ENCODE results near the gene KCNIP4. TPM values are rescaled to one million over a fixed set of nuclear protein-coding genes. Genes with fewer than 3 reads are reported as not detected.
"Not testable (repeated sequence)": the region's sequence is repeated elsewhere in the genome, so short reads cannot be mapped to it uniquely, and the experiment has no call there.

The KCNIP4 gene
- polyA plus RNA-seq, 1 donor (not counting 4 experiments of a cell fraction or from before 2014, with no cell fraction given): 0.07 TPM

- H3K36me3 ChIP-seq (ENCODE audit: control insufficient read depth in 2 of 2, extremely low read depth in 1 of 2, insufficient read depth in 2 of 2, low read length in 2 of 2): no peaks in the 10 kb centered on the region
- H3K79me2 ChIP-seq (ENCODE audit: control insufficient read depth, insufficient read depth, low read length): no peaks in the 10 kb centered on the region
- no peak overlapping the region for H3K9ac ChIP-seq (ENCODE audit: control insufficient read depth, extremely low read depth, insufficient read depth, low read length)
- no peak overlapping the region for H3K27ac ChIP-seq (ENCODE audit: control insufficient read depth, insufficient read depth, low read length)
- H4K20me1 ChIP-seq (ENCODE audit: control insufficient read depth, extremely low read depth, insufficient read depth, low read length): no peaks in the 10 kb centered on the region
- TF ChIP-seq EZH2 (IDR thresholded peaks at IDR 0.05; ENCODE audit: low read length): no peak
- dilution Hi-C loops (cut with MboI; ENCODE audit: extremely low pct_ligation_motif_present, low sequenced_read_pairs): no loop called here
- H3K9me1 ChIP-seq (ENCODE audit: control insufficient read depth, extremely low read depth, insufficient read depth, low read length): no peaks in the 10 kb centered on the region
- no peaks in the 10 kb centered on the region for H3K4me1 ChIP-seq (ENCODE audit: control insufficient read depth, extremely low read depth, insufficient read depth, low read length)
- H3K4me3 ChIP-seq (ENCODE audit: control insufficient read depth in 2 of 3, extremely low read depth in 1 of 3, insufficient read depth in 2 of 3, low read depth in 1 of 3, low read length in 3 of 3): no peak overlapping the region
- no peak overlapping the region for H2AFZ ChIP-seq (ENCODE audit: control insufficient read depth, low read length)
- FAIRE-seq: no peak
- no peak for DNase-seq (ENCODE audit: low read depth, low spot score)
- no peak overlapping the region for H3K4me2 ChIP-seq (ENCODE audit: control insufficient read depth, extremely low read depth, insufficient read depth, low read depth, low read length)
- no peaks in the 10 kb centered on the region for H3K9me3 ChIP-seq (ENCODE audit: control insufficient read depth, low read depth, low read length)
- H3K27me3 ChIP-seq (ENCODE audit: control insufficient read depth, extremely low read depth, insufficient read depth, low read length): no peaks in the 10 kb centered on the region
Observed at GRCh38 chr4:21366840-21367239, 581.7 kb downstream of the KCNIP4 start.

- no peaks in the 10 kb centered on the region for H3K9me3 ChIP-seq (ENCODE audit: control insufficient read depth, low read depth, low read length)
- no peaks in the 10 kb centered on the region for H4K20me1 ChIP-seq (ENCODE audit: control insufficient read depth, extremely low read depth, insufficient read depth, low read length)
- dilution Hi-C loops (cut with MboI; ENCODE audit: extremely low pct_ligation_motif_present, low sequenced_read_pairs): no loop called here
- H3K4me1 ChIP-seq (ENCODE audit: control insufficient read depth, extremely low read depth, insufficient read depth, low read length): no peaks in the 10 kb centered on the region
- no peak overlapping the region for H3K27ac ChIP-seq (ENCODE audit: control insufficient read depth, insufficient read depth, low read length)
- no peak for FAIRE-seq
- no peak overlapping the region for H3K4me2 ChIP-seq (ENCODE audit: control insufficient read depth, extremely low read depth, insufficient read depth, low read depth, low read length)
- H3K79me2 ChIP-seq (ENCODE audit: control insufficient read depth, insufficient read depth, low read length): no peaks in the 10 kb centered on the region
- H3K9me1 ChIP-seq (ENCODE audit: control insufficient read depth, extremely low read depth, insufficient read depth, low read length): no peaks in the 10 kb centered on the region
- H3K27me3 ChIP-seq (ENCODE audit: control insufficient read depth, extremely low read depth, insufficient read depth, low read length): no peaks in the 10 kb centered on the region
- H3K4me3 ChIP-seq (ENCODE audit: control insufficient read depth in 2 of 3, extremely low read depth in 1 of 3, insufficient read depth in 2 of 3, low read depth in 1 of 3, low read length in 3 of 3): no peak overlapping the region
- no peaks in the 10 kb centered on the region for H3K36me3 ChIP-seq (ENCODE audit: control insufficient read depth in 2 of 2, extremely low read depth in 1 of 2, insufficient read depth in 2 of 2, low read length in 2 of 2)
- H2AFZ ChIP-seq (ENCODE audit: control insufficient read depth, low read length): no peak overlapping the region
- H3K9ac ChIP-seq (ENCODE audit: control insufficient read depth, extremely low read depth, insufficient read depth, low read length): no peak overlapping the region
- TF ChIP-seq, protein P1, sequence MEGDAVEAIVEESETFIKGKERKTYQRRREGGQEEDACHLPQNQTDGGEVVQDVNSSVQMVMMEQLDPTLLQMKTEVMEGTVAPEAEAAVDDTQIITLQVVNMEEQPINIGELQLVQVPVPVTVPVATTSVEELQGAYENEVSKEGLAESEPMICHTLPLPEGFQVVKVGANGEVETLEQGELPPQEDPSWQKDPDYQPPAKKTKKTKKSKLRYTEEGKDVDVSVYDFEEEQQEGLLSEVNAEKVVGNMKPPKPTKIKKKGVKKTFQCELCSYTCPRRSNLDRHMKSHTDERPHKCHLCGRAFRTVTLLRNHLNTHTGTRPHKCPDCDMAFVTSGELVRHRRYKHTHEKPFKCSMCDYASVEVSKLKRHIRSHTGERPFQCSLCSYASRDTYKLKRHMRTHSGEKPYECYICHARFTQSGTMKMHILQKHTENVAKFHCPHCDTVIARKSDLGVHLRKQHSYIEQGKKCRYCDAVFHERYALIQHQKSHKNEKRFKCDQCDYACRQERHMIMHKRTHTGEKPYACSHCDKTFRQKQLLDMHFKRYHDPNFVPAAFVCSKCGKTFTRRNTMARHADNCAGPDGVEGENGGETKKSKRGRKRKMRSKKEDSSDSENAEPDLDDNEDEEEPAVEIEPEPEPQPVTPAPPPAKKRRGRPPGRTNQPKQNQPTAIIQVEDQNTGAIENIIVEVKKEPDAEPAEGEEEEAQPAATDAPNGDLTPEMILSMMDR (optimal IDR thresholded peaks at IDR 0.05 in 1 of 3, IDR thresholded peaks at IDR 0.05 in 1 of 3, conservative IDR thresholded peaks at IDR 0.05 in 1 of 3; ENCODE audit: extremely low read depth in 1 of 3, insufficient read depth in 2 of 3, low read length in 3 of 3): no peak
- TF ChIP-seq EZH2 (IDR thresholded peaks at IDR 0.05; ENCODE audit: low read length): no peak
- DNase-seq (ENCODE audit: low read depth, low spot score): no peak
Observed at GRCh38 chr4:21366312-21366711, 582.3 kb downstream of the KCNIP4 start.

DNA sequence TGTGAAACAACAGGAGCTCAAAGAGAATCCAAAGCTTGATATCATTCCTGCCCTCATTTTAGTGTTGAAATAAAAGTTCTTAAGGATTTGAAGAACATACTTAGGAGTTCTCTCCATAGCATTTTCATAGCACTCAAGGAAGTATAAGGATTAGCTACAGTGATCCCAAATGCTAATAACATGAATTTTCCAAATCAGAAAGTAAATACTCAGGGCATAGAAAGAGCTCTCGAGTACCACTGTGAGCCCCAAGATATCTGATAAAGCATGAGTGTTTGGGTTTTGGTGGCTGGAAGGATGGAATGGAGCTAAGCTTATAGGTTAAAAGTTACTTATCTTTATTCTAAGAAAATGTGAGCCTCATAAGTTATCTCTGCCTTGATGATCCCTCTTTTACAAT is 584.9 kb downstream of the KCNIP4 start:
- Histone ChIP-seq H3K4me3 (ENCODE audit: control insufficient read depth in 2 of 3, extremely low read depth in 1 of 3, insufficient read depth in 2 of 3, low read depth in 1 of 3, low read length in 3 of 3) (no peak overlapping the region), H3K9me3 (ENCODE audit: control insufficient read depth, low read depth, low read length) (no peaks in the 10 kb centered on the region), H3K79me2 (ENCODE audit: control insufficient read depth, insufficient read depth, low read length) (no peaks in the 10 kb centered on the region), H3K9me1 (ENCODE audit: control insufficient read depth, extremely low read depth, insufficient read depth, low read length) (no peaks in the 10 kb centered on the region), H3K27me3 (ENCODE audit: control insufficient read depth, extremely low read depth, insufficient read depth, low read length) (no peaks in the 10 kb centered on the region), H3K4me1 (ENCODE audit: control insufficient read depth, extremely low read depth, insufficient read depth, low read length) (no peaks in the 10 kb centered on the region), H2AFZ (ENCODE audit: control insufficient read depth, low read length) (no peak overlapping the region), H3K9ac (ENCODE audit: control insufficient read depth, extremely low read depth, insufficient read depth, low read length) (no peak overlapping the region), H3K4me2 (ENCODE audit: control insufficient read depth, extremely low read depth, insufficient read depth, low read depth, low read length) (no peak overlapping the region), H3K36me3 (ENCODE audit: control insufficient read depth in 2 of 2, extremely low read depth in 1 of 2, insufficient read depth in 2 of 2, low read length in 2 of 2) (no peaks in the 10 kb centered on the region), H3K27ac (ENCODE audit: control insufficient read depth, insufficient read depth, low read length) (no peak overlapping the region), H4K20me1 (ENCODE audit: control insufficient read depth, extremely low read depth, insufficient read depth, low read length) (no peaks in the 10 kb centered on the region)
- FAIRE-seq (no peak), DNase-seq (ENCODE audit: low read depth, low spot score) (no peak)
- dilution Hi-C loops (cut with MboI; ENCODE audit: extremely low pct_ligation_motif_present, low sequenced_read_pairs): no loop called here
- TF ChIP-seq, protein P1 (optimal IDR thresholded peaks at IDR 0.05 in 1 of 3, IDR thresholded peaks at IDR 0.05 in 1 of 3, conservative IDR thresholded peaks at IDR 0.05 in 1 of 3; ENCODE audit: extremely low read depth in 1 of 3, insufficient read depth in 2 of 3, low read length in 3 of 3): no peak
- no peak for TF ChIP-seq EZH2 (IDR thresholded peaks at IDR 0.05; ENCODE audit: low read length)

DNA sequence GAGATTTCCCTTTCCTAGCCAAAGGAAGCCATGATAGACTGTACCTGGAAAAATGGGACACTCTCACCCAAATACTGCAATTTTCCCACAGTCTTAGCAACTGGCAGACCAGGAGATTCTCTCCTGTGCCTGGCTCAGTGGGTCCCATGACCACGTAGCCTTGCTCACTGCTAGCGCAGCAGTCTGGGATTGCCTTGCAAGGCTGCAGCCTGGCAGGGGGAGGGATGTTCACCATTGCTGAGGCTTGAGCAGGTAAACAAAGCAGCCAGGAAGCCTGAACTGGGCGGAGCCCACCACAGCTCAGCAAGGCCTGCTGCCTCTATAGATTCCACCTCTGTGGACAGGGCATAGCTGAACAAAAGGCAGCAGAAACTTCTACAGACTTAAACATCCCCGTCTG is 596.2 kb downstream of the KCNIP4 start:
- DNase-seq (ENCODE audit: low read depth, low spot score); FAIRE-seq; H3K4me1 ChIP-seq (ENCODE audit: control insufficient read depth, extremely low read depth, insufficient read depth, low read length); H3K4me2 ChIP-seq (ENCODE audit: control insufficient read depth, extremely low read depth, insufficient read depth, low read depth, low read length); dilution Hi-C loops (cut with MboI; ENCODE audit: extremely low pct_ligation_motif_present, low sequenced_read_pairs); H2AFZ ChIP-seq (ENCODE audit: control insufficient read depth, low read length); H3K36me3 ChIP-seq (ENCODE audit: control insufficient read depth in 2 of 2, extremely low read depth in 1 of 2, insufficient read depth in 2 of 2, low read length in 2 of 2); H3K79me2 ChIP-seq (ENCODE audit: control insufficient read depth, insufficient read depth, low read length); H3K9me1 ChIP-seq (ENCODE audit: control insufficient read depth, extremely low read depth, insufficient read depth, low read length); H3K9me3 ChIP-seq (ENCODE audit: control insufficient read depth, low read depth, low read length); H4K20me1 ChIP-seq (ENCODE audit: control insufficient read depth, extremely low read depth, insufficient read depth, low read length); H3K9ac ChIP-seq (ENCODE audit: control insufficient read depth, extremely low read depth, insufficient read depth, low read length); H3K27me3 ChIP-seq (ENCODE audit: control insufficient read depth, extremely low read depth, insufficient read depth, low read length); H3K4me3 ChIP-seq (ENCODE audit: control insufficient read depth in 2 of 3, extremely low read depth in 1 of 3, insufficient read depth in 2 of 3, low read depth in 1 of 3, low read length in 3 of 3); H3K27ac ChIP-seq (ENCODE audit: control insufficient read depth, insufficient read depth, low read length): not testable (repeated sequence)

Measured in keratinocyte (primary cell).